ENCODE measurements around the gene ENPP7. TPM values are rescaled to one million over a fixed set of nuclear protein-coding genes. Genes with fewer than 3 reads are reported as not detected.
A peak's percentile ranks its signal among the peaks of the same experiment; 100 is the strongest.

Gene ENPP7
- total RNA-seq, 2 donors from 2014 or later, result not detected

DNA sequence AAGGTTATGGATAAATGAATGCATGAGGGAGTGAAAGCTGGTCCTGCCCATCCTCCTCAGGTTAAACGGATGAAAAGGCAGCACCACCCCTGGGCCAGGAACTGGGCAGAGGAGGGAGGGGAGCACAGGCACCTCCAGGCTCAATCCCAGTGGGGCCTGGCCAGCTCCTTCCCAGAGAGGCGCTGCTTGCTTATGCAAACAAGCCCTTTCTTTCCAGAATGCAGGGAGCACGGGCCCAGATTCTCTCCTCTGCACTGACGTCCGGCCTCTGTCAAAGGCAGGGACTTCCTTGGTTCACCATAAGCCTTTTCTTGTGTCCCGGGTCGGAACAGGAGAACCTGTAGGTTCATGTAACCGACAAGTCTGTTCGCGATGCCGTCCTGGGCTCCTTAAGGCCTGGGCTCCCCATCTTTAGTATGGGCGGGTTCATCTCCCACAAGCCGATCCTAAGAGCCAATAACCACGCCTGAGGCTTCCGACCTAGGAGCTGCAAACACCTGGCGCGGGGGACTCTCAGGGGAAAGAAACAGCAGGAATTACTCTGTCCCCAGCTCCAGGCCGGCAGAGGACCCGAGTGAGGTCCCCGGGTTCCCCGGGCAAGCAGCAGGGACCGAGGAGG is 16.3 kb downstream of the ENPP7 start:
- Histone ChIP-seq H3K27ac (no peak overlapping the region), H3K4me3 (no peak overlapping the region), H3K4me1 (ENCODE audit: control insufficient read depth in 1 of 2, low read depth in 2 of 2) (peaks cover 0 to 11% of the 10 kb centered on the region in 2 donors), H3K36me3 (no peaks in the 10 kb centered on the region), H3K9me3 (no peaks in the 10 kb centered on the region), H3K27me3 (replicated peaks; ENCODE audit: insufficient read depth) (peaks cover 39% of the 10 kb centered on the region)
- TF ChIP-seq, protein P1, sequence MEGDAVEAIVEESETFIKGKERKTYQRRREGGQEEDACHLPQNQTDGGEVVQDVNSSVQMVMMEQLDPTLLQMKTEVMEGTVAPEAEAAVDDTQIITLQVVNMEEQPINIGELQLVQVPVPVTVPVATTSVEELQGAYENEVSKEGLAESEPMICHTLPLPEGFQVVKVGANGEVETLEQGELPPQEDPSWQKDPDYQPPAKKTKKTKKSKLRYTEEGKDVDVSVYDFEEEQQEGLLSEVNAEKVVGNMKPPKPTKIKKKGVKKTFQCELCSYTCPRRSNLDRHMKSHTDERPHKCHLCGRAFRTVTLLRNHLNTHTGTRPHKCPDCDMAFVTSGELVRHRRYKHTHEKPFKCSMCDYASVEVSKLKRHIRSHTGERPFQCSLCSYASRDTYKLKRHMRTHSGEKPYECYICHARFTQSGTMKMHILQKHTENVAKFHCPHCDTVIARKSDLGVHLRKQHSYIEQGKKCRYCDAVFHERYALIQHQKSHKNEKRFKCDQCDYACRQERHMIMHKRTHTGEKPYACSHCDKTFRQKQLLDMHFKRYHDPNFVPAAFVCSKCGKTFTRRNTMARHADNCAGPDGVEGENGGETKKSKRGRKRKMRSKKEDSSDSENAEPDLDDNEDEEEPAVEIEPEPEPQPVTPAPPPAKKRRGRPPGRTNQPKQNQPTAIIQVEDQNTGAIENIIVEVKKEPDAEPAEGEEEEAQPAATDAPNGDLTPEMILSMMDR (IDR thresholded peaks at IDR 0.05), result no peak
- DNase-seq (ENCODE audit: low spot score) (no peak), ATAC-seq (ENCODE audit: insufficient number of reproducible peaks, low FRiP score, low read depth) (no peak)

DNA sequence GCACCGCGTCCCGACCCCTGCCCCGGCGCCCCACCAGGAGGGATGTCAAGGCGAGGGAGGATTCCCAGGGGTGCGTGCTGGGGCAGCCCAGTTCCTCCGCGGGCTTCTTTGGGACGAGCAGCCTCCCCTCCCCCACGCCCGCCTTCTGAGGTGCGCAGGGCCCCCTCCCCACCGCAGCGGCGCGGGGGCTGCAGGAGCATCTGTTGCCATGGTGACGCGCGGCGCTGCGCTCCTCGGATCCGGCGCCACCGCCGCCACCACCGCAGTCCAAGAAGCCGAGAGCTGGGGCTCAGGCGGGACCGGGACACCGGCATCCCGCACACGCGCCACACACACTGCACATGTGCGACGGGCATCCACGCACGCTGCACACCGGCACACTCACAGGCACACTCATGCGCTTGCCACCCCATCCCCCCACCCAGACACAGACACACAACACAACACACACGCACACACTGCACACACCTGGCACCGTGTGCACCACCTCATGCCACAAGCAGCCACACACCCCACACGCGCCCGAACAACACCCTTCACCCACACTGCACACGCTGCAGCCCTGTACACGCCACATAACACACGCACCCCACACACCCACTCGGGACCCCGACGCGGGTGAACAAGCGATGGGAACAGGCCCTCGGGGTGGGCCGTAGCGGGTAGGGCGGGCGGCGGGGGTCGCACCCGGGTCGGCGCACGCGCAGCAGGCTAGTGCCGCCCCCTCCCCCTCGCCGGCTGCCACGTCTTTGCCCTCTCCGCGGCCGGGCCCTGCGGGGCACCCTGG is 17.0 kb downstream of the ENPP7 start:
- no peak overlapping the region for H3K4me3 ChIP-seq
- DNase-seq (ENCODE audit: low spot score) (no peak), ATAC-seq (ENCODE audit: insufficient number of reproducible peaks, low FRiP score, low read depth) (no peak)
- no peaks in the 10 kb centered on the region for H3K36me3 ChIP-seq
- H3K9me3 ChIP-seq, result no peaks in the 10 kb centered on the region
- H3K27ac ChIP-seq, result peak overlapping the region in 1 of 2 donors; percentile 9
- peaks cover 39% of the 10 kb centered on the region for H3K27me3 ChIP-seq (replicated peaks; ENCODE audit: insufficient read depth)
- TF ChIP-seq, protein P1 (IDR thresholded peaks at IDR 0.05), result no peak
- H3K4me1 ChIP-seq (ENCODE audit: control insufficient read depth in 1 of 2, low read depth in 2 of 2), result peaks cover 0 to 9% of the 10 kb centered on the region in 2 donors

DNA sequence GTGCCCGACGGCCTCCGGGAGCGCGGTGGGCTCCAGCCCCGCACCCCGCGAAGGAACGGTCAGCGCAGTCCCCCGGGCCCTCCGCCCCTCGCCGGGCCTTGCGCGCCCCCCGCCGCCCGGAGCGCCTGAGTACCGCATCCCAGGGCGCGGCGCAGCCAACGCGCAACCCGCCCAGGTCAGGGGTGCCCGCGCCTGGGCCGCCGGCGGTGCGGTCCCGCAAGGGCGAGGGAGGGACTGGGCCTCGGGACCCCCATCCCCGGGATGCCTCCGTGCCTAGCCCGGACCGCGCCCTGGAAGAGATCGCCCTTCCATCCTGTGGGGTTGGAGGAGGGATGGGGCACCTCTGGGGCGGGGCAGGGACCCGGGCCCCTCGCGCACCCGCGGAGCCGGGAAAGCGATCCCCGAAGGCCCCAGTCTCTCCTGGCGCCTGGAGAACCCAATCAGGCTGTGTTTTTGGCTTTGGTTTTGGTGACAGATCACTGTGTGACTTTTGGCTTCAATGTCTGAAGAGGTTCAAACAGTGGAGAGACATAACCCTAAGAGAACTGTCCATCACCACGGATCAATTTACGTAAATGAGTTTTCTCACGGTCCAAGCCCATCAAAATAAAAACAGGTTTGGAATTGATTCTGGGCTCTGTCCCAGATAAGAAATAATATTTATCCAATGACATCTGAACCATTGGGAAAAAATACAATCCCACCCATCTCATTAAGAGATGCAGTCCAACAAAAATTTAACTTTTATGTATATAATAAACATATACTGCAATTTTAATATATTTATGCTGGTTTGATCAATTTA is 17.8 kb downstream of the ENPP7 start:
- no peak for DNase-seq (ENCODE audit: low spot score)
- H3K27ac ChIP-seq, result peak overlapping the region in 1 of 2 donors; percentile 9
- peaks cover 0 to 9% of the 10 kb centered on the region in 2 donors for H3K4me1 ChIP-seq (ENCODE audit: control insufficient read depth in 1 of 2, low read depth in 2 of 2)
- H3K27me3 ChIP-seq (replicated peaks; ENCODE audit: insufficient read depth), result peaks cover 39% of the 10 kb centered on the region
- TF ChIP-seq, protein P1 (IDR thresholded peaks at IDR 0.05), result no peak
- no peak for ATAC-seq (ENCODE audit: insufficient number of reproducible peaks, low FRiP score, low read depth)
- H3K4me3 ChIP-seq, result no peak overlapping the region
- H3K36me3 ChIP-seq, result no peaks in the 10 kb centered on the region
- no peaks in the 10 kb centered on the region for H3K9me3 ChIP-seq

DNA sequence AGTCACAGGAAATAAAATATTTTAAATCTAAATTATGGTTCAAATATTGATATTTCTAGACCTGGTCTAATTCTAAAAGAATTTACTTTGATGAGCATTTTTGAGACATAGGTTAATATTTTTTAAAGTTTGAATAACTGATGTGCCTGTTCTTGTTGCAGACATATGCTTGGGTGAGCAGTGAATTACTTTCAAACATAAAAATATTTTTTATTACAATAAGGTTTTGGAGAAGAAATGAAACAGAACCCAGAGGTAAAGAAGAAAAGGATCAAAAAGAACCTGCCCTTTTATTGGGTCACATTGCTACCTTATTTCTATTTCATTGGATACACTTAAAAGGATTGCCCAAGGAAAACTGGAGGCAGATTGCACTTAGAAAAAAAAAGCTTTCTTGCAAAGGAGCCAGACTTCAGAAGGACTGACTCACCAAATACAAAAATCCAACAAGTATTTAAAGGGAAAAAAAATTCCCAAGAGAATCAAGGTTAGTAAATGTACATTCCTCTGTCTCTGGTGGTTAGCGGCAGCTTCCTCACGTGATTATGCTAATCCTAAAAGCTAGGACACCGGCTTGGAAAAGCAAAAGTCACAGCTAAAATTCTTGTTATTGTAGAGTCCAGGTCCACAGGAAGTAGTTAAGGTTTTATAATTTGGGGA is 18.5 kb downstream of the ENPP7 start:
- H3K4me1 ChIP-seq (ENCODE audit: control insufficient read depth in 1 of 2, low read depth in 2 of 2), result peaks cover 0 to 9% of the 10 kb centered on the region in 2 donors
- peaks cover 39% of the 10 kb centered on the region for H3K27me3 ChIP-seq (replicated peaks; ENCODE audit: insufficient read depth)
- no peaks in the 10 kb centered on the region for H3K36me3 ChIP-seq
- TF ChIP-seq, protein P1 (IDR thresholded peaks at IDR 0.05), result no peak
- H3K9me3 ChIP-seq, result no peaks in the 10 kb centered on the region
- H3K27ac ChIP-seq, result no peak overlapping the region
- no peak overlapping the region for H3K4me3 ChIP-seq
- ATAC-seq (ENCODE audit: insufficient number of reproducible peaks, low FRiP score, low read depth) (no peak), DNase-seq (ENCODE audit: low spot score) (no peak)

All from thoracic aorta (tissue), 2 donors.